Progenitor cell of endocrine pancreas (in vitro differentiated cells): ENCODE results near the gene IGFLR1. TPM values are rescaled to one million over a fixed set of nuclear protein-coding genes. Genes with fewer than 3 reads are reported as not detected.

Experiments
- DNase-seq: peaks from one replicate; pipeline ENCODE4 v3.0.0; 2021; ENCODE audit warnings: low spot score; ENCODE audit not compliant: unreplicated experiment
- H3K27ac Mint-ChIP-seq: 2 replicates; pipeline ENCODE4 v1.8.0; 2021; ENCODE audit warnings: mild to moderate bottlenecking, moderate library complexity, mixed read lengths
- H3K27me3 Mint-ChIP-seq: 2 replicates; pipeline ENCODE4 v1.8.0; 2021; ENCODE audit warnings: mixed read lengths
- H3K36me3 Mint-ChIP-seq: 2 replicates; pipeline ENCODE4 v1.8.0; 2022; ENCODE audit warnings: mixed read lengths; ENCODE audit not compliant: insufficient read depth
- H3K4me1 Mint-ChIP-seq: 2 replicates; pipeline ENCODE4 v1.8.0; 2021; ENCODE audit warnings: low read depth, mixed read lengths
- H3K4me3 Mint-ChIP-seq: 2 replicates; pipeline ENCODE4 v1.8.0; 2021; ENCODE audit warnings: low read depth, mild to moderate bottlenecking, moderate library complexity, mixed read lengths
- H3K9me3 Mint-ChIP-seq: 2 replicates; pipeline ENCODE4 v1.8.0; 2021; ENCODE audit warnings: low read depth, mixed read lengths
- CTCF ChIP-seq: fragments of 200-600 bp; sonication (generic); IDR thresholded peaks from one replicate; pipeline ENCODE4 v1.5.0; 2021; ENCODE audit warnings: antibody characterized with exemption, mild to moderate bottlenecking; ENCODE audit not compliant: unreplicated experiment
- total RNA-seq: library from RNA; stranded (reverse); gene quantifications from 2 replicates; pipeline ENCODE4 v1.2.1, GENCODE V29; 2021

The IGFLR1 gene
- total RNA-seq, 1 donor from 2014 or later, result 5.1 TPM

GRCh38 chr19:35789195-35789977 is 47.1 kb upstream of the IGFLR1 start:
- Mint-ChIP-seq H3K9me3 (no peaks in the 10 kb centered on the region), H3K4me1 (no peaks in the 10 kb centered on the region), H3K4me3 (no peak overlapping the region), H3K27me3 (peaks cover 16% of the 10 kb centered on the region), H3K36me3 (peaks cover 3% of the 10 kb centered on the region), H3K27ac (no peak overlapping the region)
- TF ChIP-seq CTCF, result no peak
- DNase-seq, result no peak

GRCh38 chr19:35788205-35788960 is 46.1 kb upstream of the IGFLR1 start:
- no peak for TF ChIP-seq CTCF
- H3K4me3 Mint-ChIP-seq, result no peak overlapping the region
- no peak overlapping the region for H3K27ac Mint-ChIP-seq
- peaks cover 4% of the 10 kb centered on the region for H3K36me3 Mint-ChIP-seq
- H3K4me1 Mint-ChIP-seq, result peaks cover 2% of the 10 kb centered on the region
- DNase-seq, result no peak
- peaks cover 17% of the 10 kb centered on the region for H3K27me3 Mint-ChIP-seq
- H3K9me3 Mint-ChIP-seq, result no peaks in the 10 kb centered on the region

GRCh38 chr19:35787227-35787799 is 45.1 kb upstream of the IGFLR1 start:
- Mint-ChIP-seq H3K27me3 (peaks cover 24% of the 10 kb centered on the region), H3K4me1 (peaks cover 5% of the 10 kb centered on the region), H3K4me3 (no peak overlapping the region), H3K36me3 (peaks cover 12% of the 10 kb centered on the region), H3K9me3 (no peaks in the 10 kb centered on the region), H3K27ac (no peak overlapping the region)
- DNase-seq, result no peak
- no peak for TF ChIP-seq CTCF

- Mint-ChIP-seq H3K27me3 (peaks cover 24% of the 10 kb centered on the region), H3K27ac (no peak overlapping the region), H3K4me3 (no peak overlapping the region), H3K9me3 (no peaks in the 10 kb centered on the region), H3K4me1 (peaks cover 5% of the 10 kb centered on the region), H3K36me3 (peaks cover 13% of the 10 kb centered on the region)
- no peak for DNase-seq
- TF ChIP-seq CTCF, result no peak
These were observed 44.3 kb upstream of the IGFLR1 start for GRCh38 chr19:35786299-35787160.

GRCh38 chr19:35785339-35785627 is 43.0 kb upstream of the IGFLR1 start:
- H3K4me3 Mint-ChIP-seq, result no peak overlapping the region
- no peaks in the 10 kb centered on the region for H3K9me3 Mint-ChIP-seq

More at GRCh38 chr19:35785339-35785627, 43.0 kb upstream of the IGFLR1 start:
- H3K4me1 Mint-ChIP-seq, result peaks cover 5% of the 10 kb centered on the region
- H3K36me3 Mint-ChIP-seq, result peaks cover 17% of the 10 kb centered on the region
- no peak for TF ChIP-seq CTCF
- no peak overlapping the region for H3K27ac Mint-ChIP-seq
- DNase-seq, result no peak
- peaks cover 26% of the 10 kb centered on the region for H3K27me3 Mint-ChIP-seq
